ENCODE data around the gene WDR64. TPM values are rescaled to one million over a fixed set of nuclear protein-coding genes. Genes with fewer than 3 reads are reported as not detected.

WDR64 gene
- total and polyA plus RNA-seq, 2 of the 13 experiments (the other 11 are each of a cell fraction or from before 2014, with no cell fraction given): not detected

GRCh38 chr1:241751524-241751923 lies 99.4 kb downstream of the WDR64 start:
- no peak overlapping the region for H3K9ac ChIP-seq (ENCODE audit: insufficient read depth, low read depth, low read length)
- WGBS (ENCODE audit: low lambda C conversion rate): 11% methylated on average over 5 of the region's 5 CpGs
- H3K27me3 ChIP-seq (ENCODE audit: control insufficient read depth in 1 of 2, insufficient read depth in 2 of 2, low read length in 2 of 2): no peaks in the 10 kb centered on the region
- no peaks in the 10 kb centered on the region for H3K79me2 ChIP-seq (ENCODE audit: insufficient read depth, low read length)
- no peak overlapping the region for H3K4me2 ChIP-seq (ENCODE audit: low read depth, low read length)
- no peak for ATAC-seq
- POLR2A ChIA-PET: no interaction called here
- no peaks in the 10 kb centered on the region for H3K9me3 ChIP-seq (ENCODE audit: low read length)
- FAIRE-seq: no peak
- BruUV-seq (replicated peaks): no TSS peak
- in situ Hi-C loops (cut with HindIII; ENCODE audit: extremely low pct_ligation_motif_present, low pct_unique_long_range_greater_than_20kb) (no loop called here), intact Hi-C loops (cut with micrococcal nuclease; ENCODE audit: unreplicated experiment) (no loop called here)
- no peak overlapping the region for H3K27ac ChIP-seq (ENCODE audit: extremely low read length, insufficient read depth, low read length)
- H3K4me3 ChIP-seq (replicated peaks in 1 of 3; ENCODE audit: insufficient read depth in 1 of 3, low read depth in 2 of 3, low read length in 3 of 3): no peak overlapping the region
- no peak for TF ChIP-seq HMGXB3 (CRISPR knock-in tag; IDR thresholded peaks at IDR 0.05; ENCODE audit: borderline replicate concordance)
- TF ChIP-seq AGO2 (optimal IDR thresholded peaks at IDR 0.05; ENCODE audit: low read depth, low read length): no peak
- TF ChIP-seq ZNF724P (CRISPR knock-in tag; IDR thresholded peaks at IDR 0.05; ENCODE audit: borderline replicate concordance): no peak
- TF ChIP-seq SCMH1 (CRISPR knock-in tag; IDR thresholded peaks at IDR 0.05; ENCODE audit: borderline replicate concordance): no peak
- TF ChIP-seq ZSCAN31 (CRISPR knock-in tag; IDR thresholded peaks at IDR 0.05; ENCODE audit: low read depth): no peak
- no peak for TF ChIP-seq ZNF367 (CRISPR knock-in tag; IDR thresholded peaks at IDR 0.05; ENCODE audit: borderline replicate concordance)
- TF ChIP-seq ZNF124 (CRISPR knock-in tag; IDR thresholded peaks at IDR 0.05): no peak
- no peak for TF ChIP-seq KLF16 (CRISPR knock-in tag; IDR thresholded peaks at IDR 0.05)
- no peak for TF ChIP-seq PCBP2 (optimal IDR thresholded peaks at IDR 0.05; ENCODE audit: low read depth, low read length, poor library complexity, severe bottlenecking)
- TF ChIP-seq NR2F2 (IDR thresholded peaks at IDR 0.05; ENCODE audit: borderline replicate concordance, low read depth): no peak
- no peak for TF ChIP-seq ZNF749 (CRISPR knock-in tag; IDR thresholded peaks at IDR 0.05; ENCODE audit: borderline replicate concordance)
- DNase-seq (ENCODE audit: low spot score): no peak
- CTCF ChIA-PET (ENCODE audit: low intra/inter-chr PET ratio, low total read pairs): no interaction called here
- H2AFZ ChIP-seq (ENCODE audit: low read length): no peak overlapping the region
- H4K20me1 ChIP-seq (ENCODE audit: insufficient read depth, low read length): no peaks in the 10 kb centered on the region
- H3K36me3 ChIP-seq (replicated peaks in 1 of 2; ENCODE audit: control insufficient read depth in 1 of 2, insufficient read depth in 2 of 2, low read length in 2 of 2): no peaks in the 10 kb centered on the region
- no peaks in the 10 kb centered on the region for H3K4me1 ChIP-seq (ENCODE audit: insufficient read depth, low read length)
